ENCODE data around the gene GNLY. TPM values are rescaled to one million over a fixed set of nuclear protein-coding genes. Genes with fewer than 3 reads are reported as not detected.

The GNLY gene
- total RNA-seq, 1 donor from 2014 or later = not detected

DNA sequence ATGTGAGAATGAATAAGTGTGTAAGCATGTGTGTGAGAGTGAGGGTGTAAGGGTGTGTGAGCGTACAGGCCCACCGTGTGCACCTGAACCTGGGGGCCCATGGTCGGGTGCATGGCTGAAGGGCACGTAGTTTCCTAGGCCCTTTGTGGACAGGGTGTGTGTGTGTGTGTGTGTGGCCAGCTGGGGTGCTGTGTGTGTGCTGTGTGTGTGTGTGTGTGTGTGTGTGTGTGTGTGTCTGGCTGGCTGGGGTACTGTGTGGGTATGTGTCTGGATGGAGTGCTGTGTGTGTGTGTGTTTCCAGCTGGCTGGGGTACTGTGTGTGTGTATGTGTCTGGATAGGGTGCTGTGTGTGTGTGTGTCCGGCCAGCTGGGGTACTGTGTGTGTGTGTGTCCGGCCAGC, 28.1 kb upstream of the GNLY start:
- no peak overlapping the region for H3K4me3 Mint-ChIP-seq (ENCODE audit: unreplicated experiment)
- no peak for DNase-seq (ENCODE audit: low spot score)
- peaks cover 8% of the 10 kb centered on the region for H3K4me1 Mint-ChIP-seq (ENCODE audit: low read depth)
- H3K9me3 Mint-ChIP-seq (ENCODE audit: low read depth) = no peaks in the 10 kb centered on the region
- TF ChIP-seq, protein P1, sequence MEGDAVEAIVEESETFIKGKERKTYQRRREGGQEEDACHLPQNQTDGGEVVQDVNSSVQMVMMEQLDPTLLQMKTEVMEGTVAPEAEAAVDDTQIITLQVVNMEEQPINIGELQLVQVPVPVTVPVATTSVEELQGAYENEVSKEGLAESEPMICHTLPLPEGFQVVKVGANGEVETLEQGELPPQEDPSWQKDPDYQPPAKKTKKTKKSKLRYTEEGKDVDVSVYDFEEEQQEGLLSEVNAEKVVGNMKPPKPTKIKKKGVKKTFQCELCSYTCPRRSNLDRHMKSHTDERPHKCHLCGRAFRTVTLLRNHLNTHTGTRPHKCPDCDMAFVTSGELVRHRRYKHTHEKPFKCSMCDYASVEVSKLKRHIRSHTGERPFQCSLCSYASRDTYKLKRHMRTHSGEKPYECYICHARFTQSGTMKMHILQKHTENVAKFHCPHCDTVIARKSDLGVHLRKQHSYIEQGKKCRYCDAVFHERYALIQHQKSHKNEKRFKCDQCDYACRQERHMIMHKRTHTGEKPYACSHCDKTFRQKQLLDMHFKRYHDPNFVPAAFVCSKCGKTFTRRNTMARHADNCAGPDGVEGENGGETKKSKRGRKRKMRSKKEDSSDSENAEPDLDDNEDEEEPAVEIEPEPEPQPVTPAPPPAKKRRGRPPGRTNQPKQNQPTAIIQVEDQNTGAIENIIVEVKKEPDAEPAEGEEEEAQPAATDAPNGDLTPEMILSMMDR (IDR thresholded peaks at IDR 0.05) = no peak
- H3K36me3 Mint-ChIP-seq (ENCODE audit: low read depth) = no peaks in the 10 kb centered on the region
- H3K27ac Mint-ChIP-seq (ENCODE audit: unreplicated experiment) = no peak overlapping the region
- peaks cover 6% of the 10 kb centered on the region for H3K27me3 Mint-ChIP-seq (ENCODE audit: low read depth)

DNA sequence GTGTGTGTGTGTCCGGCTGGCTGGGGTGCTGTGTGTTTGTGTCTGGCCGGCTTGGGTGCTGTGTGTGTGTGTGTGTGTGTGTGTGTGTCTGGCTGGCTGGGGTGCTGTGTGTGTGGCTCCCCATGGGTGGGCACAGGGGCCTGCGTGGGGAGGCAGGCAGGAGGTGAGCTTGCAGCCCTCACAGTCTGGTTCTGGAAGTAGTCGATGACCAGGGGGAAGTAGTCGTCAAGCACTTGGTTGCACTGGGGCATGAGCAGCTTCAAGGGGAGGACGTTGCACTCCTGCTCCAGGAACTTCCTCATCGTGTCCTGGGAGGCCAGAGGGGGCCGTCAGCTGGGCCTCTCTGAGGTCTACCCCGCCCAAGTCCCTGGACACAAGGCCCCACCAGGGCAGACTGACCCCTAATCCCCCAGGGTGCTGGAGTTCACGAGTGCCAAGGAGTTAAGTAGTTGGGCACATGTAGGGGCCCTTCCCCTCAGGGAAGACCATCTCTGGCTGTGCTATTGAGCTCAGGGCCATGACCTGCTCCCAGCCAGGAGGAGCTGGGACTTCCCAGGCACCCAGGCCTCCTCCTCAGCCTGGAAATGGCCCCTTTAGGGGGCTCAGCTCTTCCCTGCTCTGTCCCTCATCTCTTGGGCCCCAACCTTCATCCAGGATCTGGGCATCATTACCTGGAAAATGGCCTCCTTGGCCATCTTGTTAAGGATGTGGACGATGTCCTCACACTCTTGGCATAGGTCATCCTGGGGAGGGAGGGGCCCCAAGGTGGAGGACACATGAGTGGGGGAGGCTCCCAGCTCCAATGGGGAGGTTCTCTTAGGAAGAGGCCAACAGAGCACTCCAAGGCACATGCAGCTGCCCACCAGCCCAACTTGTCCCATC, 27.5 kb upstream of the GNLY start:
- Mint-ChIP-seq H3K9me3 (ENCODE audit: low read depth) (no peaks in the 10 kb centered on the region), H3K4me3 (ENCODE audit: unreplicated experiment) (no peak overlapping the region), H3K36me3 (ENCODE audit: low read depth) (no peaks in the 10 kb centered on the region), H3K27ac (ENCODE audit: unreplicated experiment) (no peak overlapping the region), H3K27me3 (ENCODE audit: low read depth) (peaks cover 11% of the 10 kb centered on the region), H3K4me1 (ENCODE audit: low read depth) (peaks cover 8% of the 10 kb centered on the region)
- TF ChIP-seq, protein P1 (IDR thresholded peaks at IDR 0.05) = no peak
- DNase-seq (ENCODE audit: low spot score) = no peak

DNA sequence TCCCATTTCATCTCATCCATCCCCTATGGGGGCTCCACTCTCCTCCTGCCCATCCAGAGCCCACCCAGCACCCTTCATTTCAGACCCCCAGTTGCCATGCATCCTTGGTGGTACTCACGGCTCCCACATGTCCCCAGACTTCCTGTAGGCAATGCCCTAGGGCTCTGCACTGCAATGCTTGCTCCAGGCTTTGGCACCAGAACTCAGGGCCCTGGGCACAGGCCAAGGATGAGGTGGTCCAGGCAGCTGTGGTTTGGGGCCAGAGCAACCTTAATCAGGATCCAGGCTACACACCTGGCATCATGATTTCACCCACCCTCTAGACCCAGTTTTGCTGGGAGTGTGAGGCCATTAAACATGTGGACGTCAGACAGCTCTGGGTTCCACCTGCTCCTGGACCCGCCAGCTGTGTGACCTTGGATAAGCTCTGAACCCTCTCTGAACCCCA, 26.6 kb upstream of the GNLY start:
- H3K36me3 Mint-ChIP-seq (ENCODE audit: low read depth) = no peaks in the 10 kb centered on the region
- H3K4me1 Mint-ChIP-seq (ENCODE audit: low read depth) = peaks cover 4% of the 10 kb centered on the region
- no peak overlapping the region for H3K27ac Mint-ChIP-seq (ENCODE audit: unreplicated experiment)
- H3K4me3 Mint-ChIP-seq (ENCODE audit: unreplicated experiment) = no peak overlapping the region
- TF ChIP-seq, protein P1 (IDR thresholded peaks at IDR 0.05) = no peak
- no peak for DNase-seq (ENCODE audit: low spot score)
- peaks cover 11% of the 10 kb centered on the region for H3K27me3 Mint-ChIP-seq (ENCODE audit: low read depth)
- H3K9me3 Mint-ChIP-seq (ENCODE audit: low read depth) = no peaks in the 10 kb centered on the region

DNA sequence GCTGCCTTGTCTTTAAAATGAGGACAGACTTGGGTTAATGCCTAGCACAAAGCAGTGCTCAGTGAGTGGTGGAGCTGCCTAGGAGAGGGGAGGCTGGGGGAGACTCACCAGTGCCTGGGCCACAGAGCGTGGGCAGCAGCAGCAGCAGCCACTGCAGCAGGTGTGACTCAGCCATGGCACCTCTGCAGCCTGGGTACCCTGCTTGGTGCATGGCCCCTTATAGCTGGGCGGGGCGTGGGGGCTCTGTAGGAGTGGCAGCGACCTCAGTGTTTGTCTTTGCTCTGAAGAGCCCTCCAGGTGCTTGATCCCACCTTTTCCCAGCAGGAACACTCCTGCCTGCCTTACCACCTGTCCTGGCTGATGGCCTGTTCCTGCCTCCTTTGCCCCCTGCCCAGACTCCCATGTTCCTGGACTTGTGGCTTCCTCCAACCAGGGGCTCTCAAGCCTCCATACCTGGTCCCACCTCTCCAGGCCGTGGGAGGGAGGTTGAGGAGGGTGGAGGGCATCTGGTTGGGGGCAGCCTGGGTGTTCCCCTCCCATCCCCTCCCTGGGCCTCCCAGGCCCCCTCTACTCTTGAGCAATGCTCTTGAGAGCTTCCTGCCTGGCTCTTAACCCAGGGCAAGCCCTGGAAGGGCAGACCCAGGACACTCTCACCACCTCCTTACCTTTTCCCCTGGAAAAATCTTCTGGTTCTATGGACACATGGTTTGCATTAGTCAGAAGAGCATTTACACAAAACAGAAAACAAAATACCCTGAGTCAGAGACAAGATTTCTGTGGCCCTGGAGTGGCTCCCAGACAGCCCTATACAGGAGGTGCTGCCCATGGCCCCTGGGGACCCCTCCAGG, 25.9 kb upstream of the GNLY start, which contains the start of gene SFTPB:
Gene SFTPB, minus strand, starts transcription at position 191 of the 848 bp plus-strand sequence. Its CDS starts 16 bp downstream, at position 175.
- no peak for DNase-seq (ENCODE audit: low spot score)

DNA sequence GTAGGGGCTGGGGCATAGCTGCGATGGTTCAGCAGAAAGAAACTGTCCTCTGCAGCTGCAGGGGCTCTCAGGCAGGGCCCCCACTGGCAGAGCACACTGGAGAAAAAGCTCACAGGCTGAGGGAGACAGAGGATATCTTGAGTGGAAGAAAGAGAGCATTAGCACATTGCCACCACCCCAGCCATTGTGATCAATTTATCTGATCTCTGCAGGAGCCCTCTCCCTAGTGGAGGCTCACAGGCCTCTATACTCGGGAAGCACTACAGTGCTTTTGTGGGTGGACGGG, 25.4 kb upstream of the GNLY start:
- H3K27ac Mint-ChIP-seq (ENCODE audit: unreplicated experiment) = no peak overlapping the region
- no peaks in the 10 kb centered on the region for H3K36me3 Mint-ChIP-seq (ENCODE audit: low read depth)
- no peak for DNase-seq (ENCODE audit: low spot score)
- H3K27me3 Mint-ChIP-seq (ENCODE audit: low read depth) = peaks cover 11% of the 10 kb centered on the region
- no peaks in the 10 kb centered on the region for H3K4me1 Mint-ChIP-seq (ENCODE audit: low read depth)
- H3K4me3 Mint-ChIP-seq (ENCODE audit: unreplicated experiment) = no peak overlapping the region
- TF ChIP-seq, protein P1 (IDR thresholded peaks at IDR 0.05) = no peak
- H3K9me3 Mint-ChIP-seq (ENCODE audit: low read depth) = no peaks in the 10 kb centered on the region

More for the DNA sequence above, 25.9 kb upstream of the GNLY start, which contains the start of gene SFTPB:
- Mint-ChIP-seq H3K27me3 (ENCODE audit: low read depth) (peaks cover 11% of the 10 kb centered on the region), H3K27ac (ENCODE audit: unreplicated experiment) (no peak within 1 kb of the TSS), H3K9me3 (ENCODE audit: low read depth) (no peaks in the 10 kb centered on the region), H3K4me3 (ENCODE audit: unreplicated experiment) (no peak within 1 kb of the TSS), H3K4me1 (ENCODE audit: low read depth) (no peaks in the 10 kb centered on the region), H3K36me3 (ENCODE audit: low read depth) (no peaks in the 10 kb centered on the region)
- TF ChIP-seq, protein P1 (IDR thresholded peaks at IDR 0.05) = no peak

Data from chondrocyte (in vitro differentiated cells).